Activated CD4-positive, alpha-beta T cell treated with anti-CD3 and anti-CD28 coated beads, Interleukin-2, Interleukin-6, amounts not matched to agents 100 ng/mL and 50 ng/mL, durations not matched to agents 16 hours and 8 hours (primary cell): ENCODE results near the gene DPH2.

Source experiments
- DNase-seq: peaks from one replicate; pipeline ENCODE4 v3.0.0-alpha.2; 2020

The DPH2 gene

GRCh38 chr1:43969746-43970466 lies at the start of gene DPH2:
Gene DPH2 (plus strand): TSS chr1:43970010. CDS start chr1:43970176, 166 bp downstream.
- peak; percentile 98 for DNase-seq

GRCh38 chr1:43921022-43921421 lies 48.8 kb upstream of the DPH2 start:
- no peak for DNase-seq

- DNase-seq: no peak
These were observed 45.3 kb upstream of the DPH2 start for GRCh38 chr1:43924516-43924915.

GRCh38 chr1:43925846-43926245 lies 44.0 kb upstream of the DPH2 start:
- DNase-seq: no peak

- peak; percentile 34 for DNase-seq
These were observed 39.5 kb upstream of the DPH2 start for GRCh38 chr1:43930168-43930948.

GRCh38 chr1:43930949-43931275 lies 38.9 kb upstream of the DPH2 start:
- DNase-seq: no peak

- DNase-seq: no peak
These were observed 37.8 kb upstream of the DPH2 start for GRCh38 chr1:43931711-43932660.

GRCh38 chr1:43932786-43933385 lies 36.9 kb upstream of the DPH2 start:
- no peak for DNase-seq

GRCh38 chr1:43933386-43934100 lies 36.3 kb upstream of the DPH2 start, which contains the start of gene ARTN:
Gene ARTN (plus strand): TSS chr1:43933801. CDS start chr1:43935657, 1,856 bp downstream.
- peak; percentile 11 for DNase-seq

- peak; percentile 73 for DNase-seq
These were observed 35.5 kb upstream of the DPH2 start for GRCh38 chr1:43934101-43934985.

- DNase-seq: no peak
These were observed 34.9 kb upstream of the DPH2 start for GRCh38 chr1:43934986-43935324.

- DNase-seq: no peak
These were observed 33.9 kb upstream of the DPH2 start for GRCh38 chr1:43935711-43936427.

GRCh38 chr1:43936431-43937151 lies 33.2 kb upstream of the DPH2 start:
- peak; percentile 27 for DNase-seq

- no peak for DNase-seq
These were observed 32.5 kb upstream of the DPH2 start for GRCh38 chr1:43937179-43937865.

- DNase-seq: no peak
These were observed 31.4 kb upstream of the DPH2 start for GRCh38 chr1:43938383-43938782.

GRCh38 chr1:43938892-43939587 lies 30.8 kb upstream of the DPH2 start:
- no peak for DNase-seq

- DNase-seq: no peak
These were observed 27.4 kb upstream of the DPH2 start for GRCh38 chr1:43942411-43942810.

GRCh38 chr1:43944860-43945259 lies 24.9 kb upstream of the DPH2 start:
- DNase-seq: no peak
